ENCODE results near the gene DHX30. TPM values are rescaled to one million over a fixed set of nuclear protein-coding genes. Genes with fewer than 3 reads are reported as not detected.
A peak's percentile ranks its signal among the peaks of the same experiment; 100 is the strongest.

The DHX30 gene
- total RNA-seq, 4 donors from 2014 or later = 45.7 to 91.1 (median 67.9) TPM

GRCh38 chr3:47890828-47891612 lies 88.1 kb downstream of the DHX30 start:
- peaks cover 23 to 52% of the 10 kb centered on the region in 2 donors for H3K4me1 ChIP-seq
- peak overlapping the region; percentile 41 to 77 (median 67) for H3K27ac ChIP-seq
- no peak overlapping the region for H3K4me3 ChIP-seq
- peaks cover 0 to 30% of the 10 kb centered on the region in 2 donors for H3K36me3 ChIP-seq
- no peaks in the 10 kb centered on the region for H3K9me3 ChIP-seq
- TF ChIP-seq CTCF (IDR thresholded peaks at IDR 0.05 in 4 of 5, conservative IDR thresholded peaks at IDR 0.05 in 1 of 5) = no peak
- intact Hi-C loops (cut with DNase I; ENCODE audit: low total_unique reads) = loop anchor here (1.0 kb wide), 1 partner anchor 260 kb away; no protein-coding TSS in a partner anchor
- no peaks in the 10 kb centered on the region for H3K27me3 ChIP-seq
- DNase-seq = peak; percentile 47 to 50
- peak; percentile 74 to 87 for ATAC-seq
- in situ Hi-C loops (cut with MboI; ENCODE audit: low sequenced_read_pairs in 4 of 4) = no loop called here

- in situ Hi-C loops (cut with MboI; ENCODE audit: low sequenced_read_pairs in 4 of 4) (no loop called here), intact Hi-C loops (cut with DNase I; ENCODE audit: low total_unique reads) (no loop called here)
- peaks cover 23 to 52% of the 10 kb centered on the region in 2 donors for H3K4me1 ChIP-seq
- ATAC-seq (no peak), DNase-seq (no peak)
- peaks cover 0 to 34% of the 10 kb centered on the region in 2 donors for H3K36me3 ChIP-seq
- H3K9me3 ChIP-seq = no peaks in the 10 kb centered on the region
- peak overlapping the region; percentile 41 to 77 (median 67) for H3K27ac ChIP-seq
- no peaks in the 10 kb centered on the region for H3K27me3 ChIP-seq
- no peak for TF ChIP-seq CTCF (IDR thresholded peaks at IDR 0.05 in 4 of 5, conservative IDR thresholded peaks at IDR 0.05 in 1 of 5)
- TF ChIP-seq POLR2A (IDR thresholded peaks at IDR 0.05) = no peak
- no peak overlapping the region for H3K4me3 ChIP-seq
These were observed 88.7 kb downstream of the DHX30 start for GRCh38 chr3:47891613-47892005.

GRCh38 chr3:47892286-47893040 lies 89.5 kb downstream of the DHX30 start:
- Histone ChIP-seq H3K4me3 (no peak overlapping the region), H3K27me3 (no peaks in the 10 kb centered on the region), H3K9me3 (no peaks in the 10 kb centered on the region), H3K27ac (peak overlapping the region in 3 of 4 donors; percentile 65 to 77 (median 69)), H3K36me3 (peaks cover 0 to 43% of the 10 kb centered on the region in 2 donors), H3K4me1 (peaks cover 23 to 52% of the 10 kb centered on the region in 2 donors)
- DNase-seq = no peak
- ATAC-seq = no peak
- in situ Hi-C loops (cut with MboI; ENCODE audit: low sequenced_read_pairs in 4 of 4) = no loop called here
- intact Hi-C loops (cut with DNase I; ENCODE audit: low total_unique reads) = no loop called here
- TF ChIP-seq POLR2A (IDR thresholded peaks at IDR 0.05) (no peak), CTCF (IDR thresholded peaks at IDR 0.05 in 4 of 5, conservative IDR thresholded peaks at IDR 0.05 in 1 of 5) (no peak)

GRCh38 chr3:47895241-47895640 lies 92.3 kb downstream of the DHX30 start:
- no peak overlapping the region for H3K4me3 ChIP-seq
- TF ChIP-seq POLR2A (IDR thresholded peaks at IDR 0.05) (no peak), CTCF (IDR thresholded peaks at IDR 0.05 in 4 of 5, conservative IDR thresholded peaks at IDR 0.05 in 1 of 5) (no peak)
- H3K27ac ChIP-seq = peak overlapping the region in 3 of 4 donors; percentile 8 to 51 (median 31)
- in situ Hi-C loops (cut with MboI; ENCODE audit: low sequenced_read_pairs in 4 of 4) (no loop called here), intact Hi-C loops (cut with DNase I; ENCODE audit: low total_unique reads) (no loop called here)
- ATAC-seq (no peak), DNase-seq (no peak)
- H3K9me3 ChIP-seq = no peaks in the 10 kb centered on the region
- H3K4me1 ChIP-seq = peaks cover 19 to 40% of the 10 kb centered on the region in 2 donors
- peaks cover 0 to 53% of the 10 kb centered on the region in 2 donors for H3K36me3 ChIP-seq
- no peaks in the 10 kb centered on the region for H3K27me3 ChIP-seq
